GM23248 (cell line): ENCODE measurements around the gene TARP.

ENCODE experiments used
- DNase-seq: peaks from one replicate; pipeline ENCODE4 v3.0.0-alpha.2; 2015
- H2AFZ ChIP-seq: fragments of 200-600 bp; sonication (generic); 2 replicates; pipeline ENCODE4 v1.6.1; 2016; ENCODE audit warnings: antibody characterized with exemption
- H3F3A ChIP-seq: fragments of 200-600 bp; sonication (generic); 2 replicates; pipeline ENCODE4 v1.6.1; 2016; ENCODE audit warnings: mild to moderate bottlenecking, antibody characterized with exemption, mixed run types; ENCODE audit not compliant: insufficient read depth
- H3K27ac ChIP-seq: fragments of 200-600 bp; sonication (generic); 2 replicates; pipeline ENCODE4 v1.5.1; 2016; ENCODE audit warnings: mild to moderate bottlenecking
- H3K27me3 ChIP-seq: fragments of 200-600 bp; sonication (generic); replicated peaks from 2 replicates; pipeline ENCODE4 v1.6.1; 2016; ENCODE audit warnings: mild to moderate bottlenecking; ENCODE audit not compliant: insufficient read depth
- H3K36me3 ChIP-seq: fragments of 200-600 bp; sonication (generic); 2 replicates; pipeline ENCODE4 v1.6.1; 2016; ENCODE audit warnings: low read depth, mild to moderate bottlenecking
- H3K4me1 ChIP-seq: fragments of 200-600 bp; sonication (generic); 2 replicates; pipeline ENCODE4 v1.6.1; 2016; ENCODE audit warnings: mild to moderate bottlenecking; ENCODE audit not compliant: insufficient read depth
- H3K4me2 ChIP-seq: fragments of 200-600 bp; sonication (generic); one replicate; pipeline ENCODE4 v1.6.1; 2016; ENCODE audit warnings: mild to moderate bottlenecking; ENCODE audit not compliant: unreplicated experiment
- H3K4me3 ChIP-seq: fragments of 200-600 bp; sonication (generic); 2 replicates; pipeline ENCODE4 v1.5.1; 2016; ENCODE audit warnings: mild to moderate bottlenecking
- H3K79me2 ChIP-seq: fragments of 200-600 bp; sonication (generic); 2 replicates; pipeline ENCODE4 v1.6.1; 2016; ENCODE audit warnings: mild to moderate bottlenecking; ENCODE audit not compliant: insufficient read depth
- H3K9ac ChIP-seq: fragments of 200-600 bp; sonication (generic); 2 replicates; pipeline ENCODE4 v1.6.1; 2016; ENCODE audit warnings: mild to moderate bottlenecking
- H3K9me2 ChIP-seq: fragments of 200-600 bp; sonication (generic); 2 replicates; pipeline ENCODE4 v1.6.1; 2016; ENCODE audit warnings: mixed run types, mild to moderate bottlenecking, moderate library complexity; ENCODE audit not compliant: insufficient read depth
- H3K9me3 ChIP-seq: fragments of 200-600 bp; sonication (generic); one replicate; pipeline ENCODE4 v1.6.1; 2017; ENCODE audit warnings: low read depth
- H4K20me1 ChIP-seq: fragments of 200-600 bp; sonication (generic); 2 replicates; pipeline ENCODE4 v1.6.0; 2016; ENCODE audit not compliant: insufficient read depth
- EZH2 ChIP-seq: fragments of 200-600 bp; sonication (generic); IDR thresholded peaks from 2 replicates; pipeline ENCODE4 v1.6.1; 2018; ENCODE audit warnings: antibody characterized with exemption, mild to moderate bottlenecking; ENCODE audit not compliant: insufficient read depth, poor library complexity, severe bottlenecking
- EZH2phosphoT487 ChIP-seq: fragments of 200-600 bp; sonication (generic); IDR thresholded peaks from 2 replicates; pipeline ENCODE4 v1.6.1; 2018; ENCODE audit warnings: antibody characterized with exemption, moderate library complexity, mild to moderate bottlenecking, low read depth; ENCODE audit not compliant: insufficient read depth
- WGBS, 2 experiments: methylation state at CpG; one replicate each; pipeline ENCODE4 v1.1.6; 2015 to 2017; ENCODE audit warnings: low lambda C conversion rate in 2 of 2, low coverage in 1 of 2; ENCODE audit errors: missing lambda C conversion rate in 2 of 2; 5-methylcytosine and 5-hydroxymethylcytosine counted together
- in situ Hi-C: fragments of 300-500 bp; cut with MboI; formaldehyde crosslinking; loops from 2 replicates; pipeline ENCODE4 v1.15.0; 2020

TARP gene

DNA sequence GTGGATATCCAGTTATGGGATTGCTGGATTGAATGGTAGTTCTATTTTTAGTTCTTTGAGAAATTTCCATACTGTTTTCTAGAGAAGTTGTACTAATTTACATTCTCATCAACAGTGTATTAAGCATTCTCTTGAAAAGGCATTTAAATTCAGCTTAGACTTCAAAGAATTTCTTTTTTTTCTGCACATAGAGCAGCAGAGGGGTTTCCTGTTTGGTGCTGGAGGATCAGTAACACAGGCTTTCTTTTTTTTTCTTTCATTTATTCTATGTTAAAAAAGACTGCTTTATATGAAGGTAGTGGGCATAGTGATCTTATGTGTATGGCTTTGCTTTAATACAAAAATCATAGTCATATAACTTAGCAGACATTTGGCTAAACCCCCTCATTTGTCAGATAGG is 47.6 kb upstream of the TARP start:
- H3K9me3 ChIP-seq = no peaks in the 10 kb centered on the region
- H2AFZ ChIP-seq = peak overlapping the region; percentile 54
- peaks cover 20% of the 10 kb centered on the region for H3F3A ChIP-seq
- in situ Hi-C loops = no loop called here
- TF ChIP-seq EZH2phosphoT487 (no peak), EZH2 (no peak)
- peak overlapping the region; percentile 55 for H3K9ac ChIP-seq
- peaks cover 36% of the 10 kb centered on the region for H3K4me1 ChIP-seq
- DNase-seq = no peak
- H3K4me2 ChIP-seq = peak overlapping the region; percentile 49
- peak overlapping the region; percentile 85 for H3K27ac ChIP-seq
- no peaks in the 10 kb centered on the region for H3K36me3 ChIP-seq
- H4K20me1 ChIP-seq = no peaks in the 10 kb centered on the region
- no peaks in the 10 kb centered on the region for H3K9me2 ChIP-seq
- no peaks in the 10 kb centered on the region for H3K79me2 ChIP-seq
- H3K4me3 ChIP-seq = peak overlapping the region; percentile 23; the same call in 1 of the 2 replicates
- H3K27me3 ChIP-seq = no peaks in the 10 kb centered on the region

GRCh38 chr7:38319873-38320272 is 46.4 kb upstream of the TARP start:
- no peak overlapping the region for H3K4me2 ChIP-seq
- peaks cover 20% of the 10 kb centered on the region for H3F3A ChIP-seq
- no peaks in the 10 kb centered on the region for H3K36me3 ChIP-seq
- TF ChIP-seq EZH2 (no peak), EZH2phosphoT487 (no peak)
- no peak overlapping the region for H3K27ac ChIP-seq
- H3K4me3 ChIP-seq = no peak overlapping the region
- H3K9ac ChIP-seq = no peak overlapping the region
- no peaks in the 10 kb centered on the region for H3K9me3 ChIP-seq
- H2AFZ ChIP-seq = no peak overlapping the region
- no peaks in the 10 kb centered on the region for H3K27me3 ChIP-seq
- no peaks in the 10 kb centered on the region for H4K20me1 ChIP-seq
- H3K79me2 ChIP-seq = no peaks in the 10 kb centered on the region
- peaks cover 36% of the 10 kb centered on the region for H3K4me1 ChIP-seq
- H3K9me2 ChIP-seq = no peaks in the 10 kb centered on the region
- 45 to 58% methylated on average over 2 of the region's 2 CpGs for WGBS, 2 experiments
- in situ Hi-C loops = no loop called here
- DNase-seq = no peak

DNA sequence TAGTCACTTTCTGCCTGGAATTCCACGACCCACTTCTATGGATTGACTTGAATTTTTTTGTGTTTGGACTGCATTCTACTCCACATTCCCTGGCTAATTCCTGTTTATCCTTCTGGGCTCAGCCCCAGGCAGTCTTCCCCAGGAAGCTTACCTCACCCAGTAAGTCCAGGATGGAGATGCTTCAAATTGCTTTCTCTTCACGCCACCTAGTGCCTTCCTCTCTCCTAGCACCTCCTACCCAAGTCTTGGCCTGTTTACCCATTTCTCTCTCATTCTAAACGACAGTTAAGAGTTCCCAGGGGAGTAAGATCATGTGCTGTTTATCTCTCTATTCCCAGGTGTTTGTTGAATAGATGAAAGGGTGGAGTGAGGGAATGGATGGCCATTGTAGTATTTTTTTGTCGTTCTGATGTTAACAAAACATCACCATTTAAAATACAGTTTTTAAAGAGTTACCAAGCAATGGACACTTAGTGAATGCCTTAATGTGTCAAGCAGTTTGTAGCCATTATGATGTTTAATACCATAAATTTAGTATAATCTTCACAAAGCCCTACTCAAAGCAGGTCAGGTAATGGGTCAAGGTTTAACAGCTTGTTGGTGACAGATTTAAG is 45.5 kb upstream of the TARP start:
- Histone ChIP-seq H2AFZ (peak overlapping the region; percentile 32; the same call in 1 of the 2 replicates), H3K36me3 (no peaks in the 10 kb centered on the region), H3K4me3 (no peak overlapping the region), H3K4me1 (peaks cover 36% of the 10 kb centered on the region), H3K9me2 (no peaks in the 10 kb centered on the region), H3K79me2 (no peaks in the 10 kb centered on the region), H4K20me1 (no peaks in the 10 kb centered on the region), H3K9me3 (no peaks in the 10 kb centered on the region), H3F3A (peaks cover 20% of the 10 kb centered on the region), H3K9ac (no peak overlapping the region), H3K27me3 (no peaks in the 10 kb centered on the region), H3K27ac (no peak overlapping the region), H3K4me2 (no peak overlapping the region)
- in situ Hi-C loops = no loop called here
- DNase-seq = peak; percentile 83
- whole genome bisulfite sequencing, 2 experiments = 6 to 7% methylated on average over 4 of the region's 4 CpGs
- TF ChIP-seq EZH2phosphoT487 = no peak
- no peak for TF ChIP-seq EZH2

GRCh38 chr7:38318241-38318640 is 44.8 kb upstream of the TARP start:
- in situ Hi-C loops = no loop called here
- DNase-seq = no peak
- Histone ChIP-seq H3K4me1 (peaks cover 31% of the 10 kb centered on the region), H3K79me2 (no peaks in the 10 kb centered on the region), H3K36me3 (no peaks in the 10 kb centered on the region), H4K20me1 (no peaks in the 10 kb centered on the region), H3K4me3 (no peak overlapping the region), H2AFZ (0 out of 2 replicates have a peak overlapping the region, but pooled peaks have one; percentile 32), H3K9me2 (no peaks in the 10 kb centered on the region), H3K27me3 (no peaks in the 10 kb centered on the region), H3F3A (peaks cover 17% of the 10 kb centered on the region), H3K27ac (no peak overlapping the region), H3K4me2 (no peak overlapping the region), H3K9me3 (no peaks in the 10 kb centered on the region), H3K9ac (no peak overlapping the region)
- 64 to 70% methylated on average over 9 of the region's 9 CpGs for WGBS, 2 experiments
- TF ChIP-seq EZH2phosphoT487 (no peak), EZH2 (no peak)

DNA sequence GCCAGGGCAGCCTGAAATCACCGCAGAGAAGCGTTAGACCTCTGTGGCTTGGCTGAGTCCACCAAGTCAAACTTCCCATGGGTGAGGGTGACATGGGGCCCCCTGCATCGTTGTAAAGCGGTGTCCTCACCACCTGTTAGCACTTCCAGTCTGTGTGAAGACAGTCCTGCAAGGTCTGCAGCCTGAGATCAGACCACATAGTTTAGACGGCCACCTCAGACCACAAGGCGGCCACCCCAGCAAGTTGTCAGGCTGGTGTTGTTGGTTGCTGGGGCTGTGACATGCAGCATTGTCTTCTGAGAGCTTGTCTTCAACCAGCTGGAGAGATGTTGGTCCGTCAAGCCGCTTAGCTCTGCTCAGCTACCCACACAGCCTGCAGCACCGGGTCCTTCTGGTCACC is 44.1 kb upstream of the TARP start:
- no peaks in the 10 kb centered on the region for H3K79me2 ChIP-seq
- H3K27me3 ChIP-seq = no peaks in the 10 kb centered on the region
- H3K4me1 ChIP-seq = peaks cover 24% of the 10 kb centered on the region
- H3K27ac ChIP-seq = no peak overlapping the region
- no peak overlapping the region for H3K4me2 ChIP-seq
- no peaks in the 10 kb centered on the region for H3K9me2 ChIP-seq
- no peaks in the 10 kb centered on the region for H3K36me3 ChIP-seq
- H3K4me3 ChIP-seq = no peak overlapping the region
- DNase-seq = no peak
- no peak overlapping the region for H3K9ac ChIP-seq
- H3K9me3 ChIP-seq = no peaks in the 10 kb centered on the region
- no peak overlapping the region for H2AFZ ChIP-seq
- no peak for TF ChIP-seq EZH2phosphoT487
- TF ChIP-seq EZH2 = no peak
- no peaks in the 10 kb centered on the region for H4K20me1 ChIP-seq
- H3F3A ChIP-seq = peaks cover 11% of the 10 kb centered on the region
- in situ Hi-C loops = no loop called here
- 61 to 63% methylated on average over 9 of the region's 9 CpGs for WGBS, 2 experiments
